DMS 273 treated with DMSO at 0.1 percent for 48 hours (cell line): Measurements from ENCODE around the gene PSMD14.
"Not testable (repeated sequence)": the region's sequence is repeated elsewhere in the genome, so short reads cannot be mapped to it uniquely, and the experiment has no call there.

Experiments
- DNase-seq: peaks from one replicate; lab custom pipeline; 2025; lab: John Stamatoyannopoulos, UW

Gene PSMD14

GRCh38 chr2:161337247-161337646 lies 29.0 kb downstream of the PSMD14 start:
- DNase-seq = no peak

GRCh38 chr2:161339532-161339931 lies 31.3 kb downstream of the PSMD14 start:
- DNase-seq = not testable (repeated sequence)

GRCh38 chr2:161340930-161341413 lies 32.7 kb downstream of the PSMD14 start:
- not testable (repeated sequence) for DNase-seq

- DNase-seq = no peak
Observed at GRCh38 chr2:161343235-161343634, 35.0 kb downstream of the PSMD14 start.

GRCh38 chr2:161344692-161345091 lies 36.5 kb downstream of the PSMD14 start:
- DNase-seq = no peak

GRCh38 chr2:161351678-161352077 lies 43.5 kb downstream of the PSMD14 start:
- DNase-seq = no peak

- no peak for DNase-seq
Observed at GRCh38 chr2:161352719-161353118, 44.5 kb downstream of the PSMD14 start.

GRCh38 chr2:161353543-161353942 lies 45.3 kb downstream of the PSMD14 start:
- no peak for DNase-seq

- no peak for DNase-seq
Observed at GRCh38 chr2:161354106-161354505, 45.9 kb downstream of the PSMD14 start.

GRCh38 chr2:161355106-161355505 lies 46.9 kb downstream of the PSMD14 start:
- DNase-seq = no peak

- DNase-seq = no peak
Observed at GRCh38 chr2:161355983-161356382, 47.8 kb downstream of the PSMD14 start.

- DNase-seq = no peak
Observed at GRCh38 chr2:161357097-161357496, 48.9 kb downstream of the PSMD14 start.

GRCh38 chr2:161358838-161359237 lies 50.6 kb downstream of the PSMD14 start:
- DNase-seq = no peak

GRCh38 chr2:161360095-161360654 lies 52.0 kb downstream of the PSMD14 start:
- DNase-seq = not testable (repeated sequence)

- DNase-seq = no peak
Observed at GRCh38 chr2:161362568-161363166, 54.4 kb downstream of the PSMD14 start.

- no peak for DNase-seq
Observed at GRCh38 chr2:161367675-161368074, 59.5 kb downstream of the PSMD14 start.

GRCh38 chr2:161369311-161369710 lies 61.1 kb downstream of the PSMD14 start:
- no peak for DNase-seq

GRCh38 chr2:161370981-161371380 lies 62.8 kb downstream of the PSMD14 start:
- DNase-seq = no peak

GRCh38 chr2:161371869-161372268 lies 63.6 kb downstream of the PSMD14 start:
- no peak for DNase-seq

- DNase-seq = no peak
Observed at GRCh38 chr2:161373942-161374341, 65.7 kb downstream of the PSMD14 start.

- DNase-seq = no peak
Observed at GRCh38 chr2:161374446-161374845, 66.2 kb downstream of the PSMD14 start.

GRCh38 chr2:161379740-161380139 lies 71.5 kb downstream of the PSMD14 start:
- no peak for DNase-seq

- DNase-seq = no peak
Observed at GRCh38 chr2:161381546-161381945, 73.3 kb downstream of the PSMD14 start.

- DNase-seq = no peak
Observed at GRCh38 chr2:161382747-161383146, 74.5 kb downstream of the PSMD14 start.
